ENCODE measurements around the gene SLCO1A2. TPM values are rescaled to one million over a fixed set of nuclear protein-coding genes. Genes with fewer than 3 reads are reported as not detected.

The SLCO1A2 gene
- total RNA-seq, 1 donor from 2014 or later = 0.26 TPM

- DNase-seq (ENCODE audit: low read depth in 2 of 2) = no peak
These were observed 115.5 kb downstream of the SLCO1A2 start for GRCh38 chr12:21219206-21219605.

Other genes with a start within 250 kb of the SLCO1A2 start
- not detected in 2 replicates for gene SLCO1B1, start 203.7 kb downstream of the SLCO1A2 start, total RNA-seq
- not detected in 2 replicates for gene IAPP, start 38.0 kb upstream of the SLCO1A2 start, total RNA-seq
- 4.6 and 5.3 TPM in 2 replicates for gene PYROXD1, start 102.7 kb upstream of the SLCO1A2 start, total RNA-seq
- 76.5 and 95.1 TPM in 2 replicates for gene RECQL, start 166.7 kb upstream of the SLCO1A2 start, total RNA-seq
- gene GOLT1B, start 166.9 kb upstream of the SLCO1A2 start, total RNA-seq = 18.2 and 28.1 TPM in 2 replicates
- not detected in 2 replicates for gene SPX, start 191.4 kb upstream of the SLCO1A2 start, total RNA-seq